HepG2 (cell line): ENCODE results near the gene SURF6. TPM values are rescaled to one million over a fixed set of nuclear protein-coding genes. Genes with fewer than 3 reads are reported as not detected.

Source experiments
- ATAC-seq: fragments of 200-7000 bp; cut with Tn5 transposase; 3 replicates; pipeline ENCODE4 v1.9.1; 2020; ENCODE audit warnings: mild to moderate bottlenecking, moderate library complexity
- BruUV-seq: library from RNA; stranded (reverse); fragments of 400-500 nt; replicated peaks from 2 replicates; lab custom pipeline; 2021; lab: Mats Ljungman, UMichigan
- CTCF ChIA-PET: fragments of 300-600 bp; formaldehyde crosslinking; extraction: SDS; loops from one replicate; lab custom pipeline; 2021; ENCODE audit warnings: low total read pairs, inconsistent platforms, low intra/inter-chr PET ratio; lab: Yijun Ruan, JAX
- POLR2A ChIA-PET: fragments of 350-600 bp; sonication (Branson Sonifier 250); formaldehyde crosslinking; loops from one replicate; lab custom pipeline; 2020; ENCODE audit warnings: antibody characterized with exemption, inconsistent platforms; lab: Yijun Ruan, JAX
- DNase-seq: peaks from one replicate; pipeline ENCODE4 v3.0.0-alpha.2; 2015; ENCODE audit warnings: low spot score
- FAIRE-seq: peaks from 3 replicates; lab custom pipeline; 2011; peaks lifted over from hg19 to GRCh38; lab: Jason Lieb, UNC
- H2AFZ ChIP-seq: one replicate; pipeline ENCODE4 v1.6.1; 2011; ENCODE audit warnings: low read length, inconsistent platforms
- H3K27ac ChIP-seq: fragments of 300-600 bp; 3 replicates; pipeline ENCODE4 v1.8.0; 2011; ENCODE audit warnings: mixed run types, mild to moderate bottlenecking, mixed read lengths, low read length, inconsistent platforms; ENCODE audit not compliant: insufficient read depth; ENCODE audit errors: extremely low read length
- H3K27me3 ChIP-seq, 2 experiments: fragments of 200-600 bp in 1 of 2; 2 replicates in 1 of 2; 3 replicates in 1 of 2; pipeline versions ENCODE4 v1.6.0 to v1.8.0; 2011; ENCODE audit warnings: low read length in 2 of 2, mild to moderate bottlenecking in 2 of 2, moderate library complexity in 2 of 2, inconsistent platforms in 1 of 2; ENCODE audit not compliant: insufficient read depth in 2 of 2, control insufficient read depth in 1 of 2
- H3K36me3 ChIP-seq, 2 experiments: fragments of 200-600 bp in 1 of 2; replicated peaks in 1 of 2; 2 replicates in 1 of 2; 3 replicates in 1 of 2; pipeline versions ENCODE4 v1.5.1 to v1.8.0; 2011; ENCODE audit warnings: low read length in 2 of 2, inconsistent platforms in 1 of 2; ENCODE audit not compliant: insufficient read depth in 2 of 2, control insufficient read depth in 1 of 2
- H3K4me1 ChIP-seq: 2 replicates; pipeline ENCODE4 v1.5.1; 2012; ENCODE audit warnings: low read length, inconsistent platforms; ENCODE audit not compliant: insufficient read depth
- H3K4me2 ChIP-seq: 2 replicates; pipeline ENCODE4 v1.6.0; 2011; ENCODE audit warnings: low read depth, low read length, inconsistent platforms
- H3K4me3 ChIP-seq, 3 experiments: fragments of 200-600 bp in 1 of 3; sonication (generic), shearing (Covaris generic) in 1 of 3; replicated peaks in 1 of 3; 2 replicates each; pipeline ENCODE4 v1.5.1; 2011 to 2016; ENCODE audit warnings: low read length in 3 of 3, inconsistent platforms in 2 of 3, low read depth in 2 of 3, mild to moderate bottlenecking in 2 of 3, control low read depth in 1 of 3, mixed read lengths in 1 of 3; ENCODE audit not compliant: insufficient read depth in 1 of 3
- H3K79me2 ChIP-seq: one replicate; pipeline ENCODE4 v1.6.1; 2011; ENCODE audit warnings: low read length, inconsistent platforms; ENCODE audit not compliant: insufficient read depth
- H3K9ac ChIP-seq: 2 replicates; pipeline ENCODE4 v1.6.0; 2011; ENCODE audit warnings: mild to moderate bottlenecking, low read depth, low read length, inconsistent platforms; ENCODE audit not compliant: insufficient read depth
- H3K9me3 ChIP-seq: 2 replicates; pipeline ENCODE4 v1.5.1; 2012; ENCODE audit warnings: mild to moderate bottlenecking, low read length
- H4K20me1 ChIP-seq: 2 replicates; pipeline ENCODE4 v1.6.0; 2011; ENCODE audit warnings: inconsistent platforms, mild to moderate bottlenecking, low read length, moderate library complexity; ENCODE audit not compliant: insufficient read depth
- ASH2L ChIP-seq: fragments of 300-600, 200-600 bp; sonication (generic); IDR thresholded peaks from 2 replicates; pipeline ENCODE4 v1.7.0; 2017; ENCODE audit warnings: low read depth, mild to moderate bottlenecking, moderate library complexity, mixed read lengths, low read length; ENCODE audit not compliant: insufficient read length
- CAMTA2 ChIP-seq: sonication (generic); formaldehyde crosslinking; IDR thresholded peaks from 2 replicates; pipeline ENCODE4 v1.4.0; 2020; ENCODE audit warnings: mild to moderate bottlenecking, missing genetic modification reagents, borderline replicate concordance
- GABPA ChIP-seq, 2 experiments: IDR thresholded peaks; 2 replicates each; pipeline ENCODE4 v1.6.1; 2011 to 2016; ENCODE audit warnings: low read depth in 2 of 2, low read length in 1 of 2, missing biosample characterization in 1 of 2, missing genetic modification characterization in 1 of 2
- JARID2 ChIP-seq: sonication (generic); formaldehyde crosslinking; IDR thresholded peaks from 2 replicates; pipeline ENCODE4 v1.8.1; 2023; ENCODE audit warnings: missing genetic modification reagents, inconsistent platforms; ENCODE audit not compliant: insufficient replicate concordance
- ZFP62 ChIP-seq: sonication (generic); formaldehyde crosslinking; IDR thresholded peaks from 2 replicates; pipeline ENCODE4 v1.4.0; 2020; ENCODE audit warnings: missing genetic modification reagents
- WGBS: methylation state at CpG from one replicate; pipeline ENCODE4 v1.1.6; 2017; ENCODE audit warnings: low lambda C conversion rate; 5-methylcytosine and 5-hydroxymethylcytosine counted together
- in situ Hi-C: cut with HindIII; loops from 2 replicates; pipeline ENCODE4 v1.10.0; 2017; ENCODE audit warnings: low pct_unique_long_range_greater_than_20kb; ENCODE audit not compliant: extremely low pct_ligation_motif_present
- intact Hi-C: fragments of 100-400 bp; cut with micrococcal nuclease; formaldehyde crosslinking; loops from one replicate; pipeline ENCODE4 v1.10.0; 2022; ENCODE audit not compliant: unreplicated experiment
- polyA plus RNA-seq, 8 experiments: library from polyadenylated mRNA; depleted of rRNA in 3 of 8; stranded (reverse) in 7 of 8; unstranded in 1 of 8; fragments of >200 nt; fragmentation: Illumina TruSeq in 4 of 8; extraction: Trizol in 4 of 8; gene quantifications; 2 replicates each; pipeline versions ENCODE4 v1.2.1 to v1.2.3, GENCODE V29; 2011 to 2016; ENCODE audit warnings: low read depth in 4 of 8, missing spikeins in 1 of 8, mixed read lengths in 1 of 8; ENCODE audit not compliant: insufficient read depth in 1 of 8
- total RNA-seq, 5 experiments: library from RNA; depleted of rRNA; stranded (reverse); fragments of >200 nt; fragmentation: Illumina TruSeq; extraction: Trizol; gene quantifications; 2 replicates each; pipeline ENCODE4 v1.2.3, GENCODE V29; 2016; ENCODE audit warnings: low read depth in 1 of 5
- TF ChIP-seq, protein P1 (sequence below): sonication (generic); formaldehyde crosslinking; IDR thresholded peaks from 2 replicates; pipeline ENCODE4 v1.4.0; 2020; ENCODE audit warnings: missing genetic modification reagents

The SURF6 gene
- total and polyA plus RNA-seq, 2 of the 13 experiments (the other 11 are each of a cell fraction or from before 2014, with no cell fraction given) = 5.9 to 14.7 TPM

DNA sequence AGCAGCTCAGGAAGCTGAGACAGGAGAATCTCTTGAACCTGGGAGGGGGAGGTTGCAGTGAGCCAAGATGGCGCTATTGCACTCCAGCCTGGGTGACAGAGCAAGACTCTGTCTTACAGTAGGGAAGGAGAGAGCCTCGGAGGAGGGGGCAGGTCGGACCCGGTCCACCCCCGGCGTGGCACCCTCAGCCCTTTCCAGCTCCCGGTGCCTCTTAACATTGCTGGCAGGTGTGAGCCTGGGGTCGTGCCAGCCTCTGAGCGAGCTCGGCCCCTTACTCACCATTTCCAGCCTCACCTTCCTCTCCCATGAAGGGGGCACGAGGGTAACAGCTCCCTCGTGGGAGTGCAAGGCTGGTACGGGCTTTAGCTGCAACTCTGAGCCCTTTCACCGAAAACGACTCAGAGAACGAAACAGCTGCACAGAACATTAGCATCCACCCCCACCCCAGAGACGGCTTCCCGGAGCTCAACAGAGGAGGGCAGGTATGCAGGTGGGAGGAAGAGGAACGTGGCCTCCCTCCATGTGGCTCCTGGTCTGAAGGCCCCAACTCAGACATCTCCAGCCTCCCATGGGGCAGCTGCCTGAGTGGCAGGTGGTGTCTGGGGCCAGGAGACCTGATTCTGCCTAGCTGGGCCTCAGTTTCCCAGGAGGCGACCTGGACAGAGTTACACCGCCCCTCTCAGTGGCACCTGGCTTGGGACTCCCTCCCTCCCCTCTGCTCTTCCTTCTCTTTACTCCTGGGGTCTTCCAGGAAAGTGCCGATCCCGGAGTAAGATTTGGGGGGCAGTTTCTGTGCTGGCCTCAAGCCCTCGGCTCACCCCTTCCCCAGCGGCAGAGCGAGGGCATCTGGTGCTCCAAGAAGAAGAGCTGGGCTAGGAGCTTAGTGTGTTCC lies 32.5 kb downstream of the SURF6 start:
- BruUV-seq = no TSS peak
- Histone ChIP-seq H3K4me1 (no peaks in the 10 kb centered on the region), H3K4me2 (no peak overlapping the region), H3K9me3 (no peaks in the 10 kb centered on the region), H2AFZ (no peak overlapping the region), H3K27me3 (peaks cover 1 to 29% of the 10 kb centered on the region in 2 experiments; a peak in 3 of 5 replicates), H3K4me3 (no peak overlapping the region), H3K36me3 (no peaks in the 10 kb centered on the region), H3K9ac (no peak overlapping the region), H4K20me1 (no peaks in the 10 kb centered on the region), H3K79me2 (no peaks in the 10 kb centered on the region), H3K27ac (no peak overlapping the region)
- in situ Hi-C loops (no loop called here), intact Hi-C loops (no loop called here)
- POLR2A ChIA-PET = no interaction called here
- WGBS = 46% methylated on average over 17 of the region's 26 CpGs
- DNase-seq (no peak), FAIRE-seq (no peak), ATAC-seq (no peak)
- CTCF ChIA-PET = no interaction called here
- TF ChIP-seq CAMTA2 (CRISPR knock-in tag) = no peak
- no peak for TF ChIP-seq ZFP62 (CRISPR knock-in tag)
- no peak for TF ChIP-seq GABPA (IDR thresholded peaks at IDR 0.05; ENCODE audit: low read depth, low read length)
- no peak for TF ChIP-seq GABPA (CRISPR knock-in tag; IDR thresholded peaks at IDR 0.05; ENCODE audit: low read depth)

DNA sequence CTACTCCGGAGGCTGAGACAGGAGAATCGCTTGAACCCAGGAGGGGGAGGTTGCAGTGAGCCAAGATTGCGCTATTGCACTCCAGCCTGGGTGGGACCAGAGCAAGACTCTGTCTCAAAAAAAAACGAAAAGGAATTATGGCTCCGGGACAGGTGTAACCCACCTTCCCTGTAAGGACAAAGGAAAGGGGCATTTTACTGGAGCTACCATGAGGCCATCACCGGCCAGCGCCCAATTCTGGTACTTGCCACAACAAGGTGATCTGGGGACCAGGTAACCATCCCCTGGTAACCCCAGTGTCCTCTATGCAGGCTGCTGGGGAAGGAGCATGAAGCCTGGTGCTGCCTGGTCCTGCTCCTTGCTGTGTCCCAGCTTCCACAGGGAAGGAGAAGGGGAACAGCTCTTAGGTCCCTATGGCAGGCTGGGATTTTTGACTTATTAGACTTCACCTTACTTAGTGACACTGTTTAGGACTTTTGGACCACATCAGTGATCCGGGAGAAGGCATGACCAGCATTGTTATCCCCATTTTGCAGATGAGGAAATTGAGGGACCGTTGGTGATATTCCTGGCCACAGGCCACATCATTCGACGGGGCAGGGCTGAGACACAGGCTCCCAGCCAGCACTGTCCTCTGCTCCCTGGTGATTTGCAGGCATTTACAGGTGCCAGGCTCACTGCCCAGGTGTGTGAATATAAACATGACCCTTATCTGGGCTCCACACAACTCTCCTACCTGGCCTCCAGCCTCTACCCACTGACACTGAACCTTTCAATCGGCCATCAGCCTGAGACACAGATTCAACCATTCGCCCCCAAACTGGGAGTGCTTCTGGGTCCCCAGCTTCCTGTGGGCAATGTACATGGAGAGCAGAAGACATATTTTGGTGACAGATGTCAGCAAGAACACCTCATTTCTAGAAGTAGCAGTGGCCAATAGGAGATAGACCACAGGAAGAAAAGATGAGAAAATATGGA lies 34.4 kb downstream of the SURF6 start:
- no peaks in the 10 kb centered on the region for H3K4me1 ChIP-seq
- in situ Hi-C loops = no loop called here
- FAIRE-seq (no peak), ATAC-seq (no peak), DNase-seq (no peak)
- H3K4me3 ChIP-seq = no peak overlapping the region
- H3K27me3 ChIP-seq = peaks cover 1 to 25% of the 10 kb centered on the region in 2 experiments; a peak in 3 of 5 replicates
- H3K9ac ChIP-seq = no peak overlapping the region
- CTCF ChIA-PET = no interaction called here
- H3K36me3 ChIP-seq = no peaks in the 10 kb centered on the region
- H3K4me2 ChIP-seq = no peak overlapping the region
- WGBS = 69% methylated on average over 9 of the region's 13 CpGs
- BruUV-seq = no TSS peak
- intact Hi-C loops = no loop called here
- H4K20me1 ChIP-seq = no peaks in the 10 kb centered on the region
- POLR2A ChIA-PET = no interaction called here
- H3K9me3 ChIP-seq = no peaks in the 10 kb centered on the region
- no peak overlapping the region for H3K27ac ChIP-seq
- no peaks in the 10 kb centered on the region for H3K79me2 ChIP-seq
- no peak overlapping the region for H2AFZ ChIP-seq
- no peak for TF ChIP-seq JARID2 (CRISPR knock-in tag)
- TF ChIP-seq, protein P1, sequence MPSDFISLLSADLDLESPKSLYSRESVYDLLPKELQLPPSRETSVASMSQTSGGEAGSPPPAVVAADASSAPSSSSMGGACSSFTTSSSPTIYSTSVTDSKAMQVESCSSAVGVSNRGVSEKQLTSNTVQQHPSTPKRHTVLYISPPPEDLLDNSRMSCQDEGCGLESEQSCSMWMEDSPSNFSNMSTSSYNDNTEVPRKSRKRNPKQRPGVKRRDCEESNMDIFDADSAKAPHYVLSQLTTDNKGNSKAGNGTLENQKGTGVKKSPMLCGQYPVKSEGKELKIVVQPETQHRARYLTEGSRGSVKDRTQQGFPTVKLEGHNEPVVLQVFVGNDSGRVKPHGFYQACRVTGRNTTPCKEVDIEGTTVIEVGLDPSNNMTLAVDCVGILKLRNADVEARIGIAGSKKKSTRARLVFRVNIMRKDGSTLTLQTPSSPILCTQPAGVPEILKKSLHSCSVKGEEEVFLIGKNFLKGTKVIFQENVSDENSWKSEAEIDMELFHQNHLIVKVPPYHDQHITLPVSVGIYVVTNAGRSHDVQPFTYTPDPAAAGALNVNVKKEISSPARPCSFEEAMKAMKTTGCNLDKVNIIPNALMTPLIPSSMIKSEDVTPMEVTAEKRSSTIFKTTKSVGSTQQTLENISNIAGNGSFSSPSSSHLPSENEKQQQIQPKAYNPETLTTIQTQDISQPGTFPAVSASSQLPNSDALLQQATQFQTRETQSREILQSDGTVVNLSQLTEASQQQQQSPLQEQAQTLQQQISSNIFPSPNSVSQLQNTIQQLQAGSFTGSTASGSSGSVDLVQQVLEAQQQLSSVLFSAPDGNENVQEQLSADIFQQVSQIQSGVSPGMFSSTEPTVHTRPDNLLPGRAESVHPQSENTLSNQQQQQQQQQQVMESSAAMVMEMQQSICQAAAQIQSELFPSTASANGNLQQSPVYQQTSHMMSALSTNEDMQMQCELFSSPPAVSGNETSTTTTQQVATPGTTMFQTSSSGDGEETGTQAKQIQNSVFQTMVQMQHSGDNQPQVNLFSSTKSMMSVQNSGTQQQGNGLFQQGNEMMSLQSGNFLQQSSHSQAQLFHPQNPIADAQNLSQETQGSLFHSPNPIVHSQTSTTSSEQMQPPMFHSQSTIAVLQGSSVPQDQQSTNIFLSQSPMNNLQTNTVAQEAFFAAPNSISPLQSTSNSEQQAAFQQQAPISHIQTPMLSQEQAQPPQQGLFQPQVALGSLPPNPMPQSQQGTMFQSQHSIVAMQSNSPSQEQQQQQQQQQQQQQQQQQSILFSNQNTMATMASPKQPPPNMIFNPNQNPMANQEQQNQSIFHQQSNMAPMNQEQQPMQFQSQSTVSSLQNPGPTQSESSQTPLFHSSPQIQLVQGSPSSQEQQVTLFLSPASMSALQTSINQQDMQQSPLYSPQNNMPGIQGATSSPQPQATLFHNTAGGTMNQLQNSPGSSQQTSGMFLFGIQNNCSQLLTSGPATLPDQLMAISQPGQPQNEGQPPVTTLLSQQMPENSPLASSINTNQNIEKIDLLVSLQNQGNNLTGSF (CRISPR knock-in tag) = no peak
- TF ChIP-seq ASH2L = no peak
